Measurements from ENCODE around the gene PWWP2B.

PWWP2B gene

DNA sequence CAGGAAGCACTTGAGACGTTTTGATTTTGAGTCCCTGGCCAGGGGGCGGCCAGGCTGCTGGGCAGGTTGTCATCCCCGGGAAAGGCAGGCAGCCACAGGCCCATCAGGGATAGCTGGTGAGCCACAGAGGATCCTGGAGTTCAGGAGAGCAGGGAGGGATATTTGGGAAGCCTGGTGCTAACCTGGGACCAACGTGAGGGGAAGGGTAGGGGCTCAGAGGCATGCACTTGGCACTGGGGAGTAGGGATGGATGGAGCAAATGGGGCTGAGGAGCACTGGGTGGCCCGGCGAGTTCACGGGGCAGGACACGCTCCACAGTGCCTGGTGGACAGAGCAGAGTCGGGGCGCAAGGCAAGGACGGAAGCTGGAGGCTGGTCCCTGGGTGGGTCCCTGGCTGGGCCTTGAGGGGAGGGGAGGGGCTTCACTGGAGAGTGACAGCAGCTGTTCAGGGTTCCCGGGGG lies 34.8 kb upstream of the PWWP2B start:
- H3K27ac ChIP-seq, result no peak overlapping the region
- no peak overlapping the region for H3K4me3 ChIP-seq

DNA sequence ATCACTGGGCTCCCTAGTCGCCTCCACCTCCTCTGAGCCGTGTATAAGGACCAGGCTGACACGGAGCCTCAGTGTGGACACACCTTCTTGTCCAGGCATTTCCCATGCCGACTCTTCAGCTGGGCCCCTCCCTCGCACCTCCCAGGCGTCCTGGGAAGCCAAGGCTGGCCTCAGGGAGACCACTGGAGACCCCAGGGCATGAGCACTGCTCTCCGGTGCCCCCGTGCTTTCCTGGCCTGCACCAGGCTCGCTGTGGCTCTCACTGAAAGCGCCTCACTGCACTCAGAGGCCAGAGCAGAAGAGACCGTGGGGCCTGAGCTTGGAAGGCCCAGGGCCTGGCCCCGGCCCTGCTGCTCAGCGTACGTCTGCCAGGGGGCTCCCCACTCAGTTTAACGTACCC lies 33.6 kb upstream of the PWWP2B start:
- Histone ChIP-seq H3K27ac (no peak overlapping the region), H3K4me3 (no peak overlapping the region)

DNA sequence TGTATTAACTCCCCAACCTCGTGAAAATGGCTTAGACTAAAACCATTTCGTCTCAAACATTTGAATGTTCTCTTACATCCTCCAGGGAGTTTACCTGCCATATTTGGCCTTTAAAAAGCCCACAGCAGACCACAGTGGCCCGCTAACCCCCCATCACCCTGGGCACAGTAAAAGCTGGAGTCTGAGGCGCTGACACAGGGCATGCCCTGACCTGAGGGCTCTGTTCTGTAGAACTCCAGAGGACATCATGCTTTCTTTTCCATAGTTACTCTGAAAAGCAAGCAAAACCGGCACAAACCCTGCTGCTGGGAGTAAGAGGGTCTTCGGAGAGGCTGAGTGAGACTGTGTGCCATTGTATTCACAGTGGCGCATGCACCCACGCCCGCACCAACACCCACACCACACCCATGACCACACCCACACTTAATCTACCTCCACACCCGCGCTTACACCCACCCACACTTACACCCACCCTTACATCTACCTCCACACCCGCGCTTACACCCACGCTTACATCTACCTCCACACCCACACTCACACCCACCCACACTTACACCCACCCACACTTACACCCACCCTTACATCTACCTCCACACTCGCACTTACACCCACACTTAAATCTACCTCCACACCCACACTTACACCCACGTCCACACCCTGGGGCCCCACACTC lies 32.9 kb upstream of the PWWP2B start:
- Histone ChIP-seq H3K4me3 (no peak overlapping the region), H3K27ac (no peak overlapping the region)

DNA sequence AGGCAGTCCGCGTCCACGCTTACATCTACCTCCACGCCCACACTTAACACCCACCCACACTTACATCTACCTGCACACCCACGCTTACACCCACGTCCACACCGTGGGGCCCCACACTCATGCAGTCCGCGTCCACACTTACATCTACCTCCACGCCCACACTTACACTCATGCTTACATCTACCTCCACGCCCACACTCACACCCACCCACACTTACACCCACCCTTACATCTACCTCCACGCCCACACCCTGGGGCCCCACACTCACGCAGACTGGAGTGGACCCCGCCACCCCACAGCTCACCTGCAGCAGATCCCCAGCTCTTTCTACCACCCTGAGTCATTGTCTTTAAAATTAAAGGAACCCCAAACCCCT lies 32.4 kb upstream of the PWWP2B start:
- no peak overlapping the region for H3K4me3 ChIP-seq
- H3K27ac ChIP-seq, result no peak overlapping the region

DNA sequence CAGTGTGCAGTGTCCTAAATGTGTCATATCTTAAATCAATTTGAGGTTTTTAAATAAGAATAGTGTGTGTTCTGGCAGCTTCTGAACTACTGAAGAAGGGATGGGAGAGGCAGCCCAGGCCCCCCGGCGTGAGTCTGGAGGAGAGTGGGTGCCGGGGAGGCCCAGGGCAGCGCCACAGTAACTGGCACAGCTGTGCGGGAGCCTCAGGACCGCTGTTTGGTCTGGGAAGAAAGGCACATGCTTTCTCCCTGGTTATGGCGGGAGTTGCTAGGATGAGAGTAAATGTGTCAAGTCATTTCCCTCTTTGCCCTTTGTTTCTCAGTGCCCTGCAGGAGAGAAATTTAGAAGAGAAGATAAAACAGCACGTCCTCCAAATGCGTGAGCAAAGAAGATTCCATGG lies 31.9 kb upstream of the PWWP2B start:
- H3K4me3 ChIP-seq, result no peak overlapping the region

DNA sequence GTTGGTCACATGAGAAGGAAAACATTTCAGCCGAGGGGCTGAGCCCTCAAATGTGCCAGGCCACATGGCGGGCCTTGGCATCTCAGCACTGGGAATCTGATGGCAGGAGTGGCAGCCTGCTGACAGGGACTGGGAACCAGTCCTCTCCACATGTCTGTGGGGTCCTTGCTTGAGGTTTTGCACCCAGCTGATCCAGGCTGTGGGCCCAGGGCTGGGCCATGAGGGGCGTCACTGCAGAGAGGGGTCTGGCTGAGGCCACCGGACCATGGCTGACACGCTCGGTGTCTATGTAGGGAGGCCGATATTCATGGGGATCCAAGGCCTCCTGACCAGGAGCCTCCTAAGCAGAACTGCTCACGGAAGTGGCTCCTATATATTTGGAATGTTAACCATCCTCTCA lies 31.0 kb upstream of the PWWP2B start:
- Histone ChIP-seq H3K27ac (no peak overlapping the region), H3K4me3 (no peak overlapping the region)

More for the DNA sequence above, 31.9 kb upstream of the PWWP2B start:
- no peak overlapping the region for H3K27ac ChIP-seq

DNA sequence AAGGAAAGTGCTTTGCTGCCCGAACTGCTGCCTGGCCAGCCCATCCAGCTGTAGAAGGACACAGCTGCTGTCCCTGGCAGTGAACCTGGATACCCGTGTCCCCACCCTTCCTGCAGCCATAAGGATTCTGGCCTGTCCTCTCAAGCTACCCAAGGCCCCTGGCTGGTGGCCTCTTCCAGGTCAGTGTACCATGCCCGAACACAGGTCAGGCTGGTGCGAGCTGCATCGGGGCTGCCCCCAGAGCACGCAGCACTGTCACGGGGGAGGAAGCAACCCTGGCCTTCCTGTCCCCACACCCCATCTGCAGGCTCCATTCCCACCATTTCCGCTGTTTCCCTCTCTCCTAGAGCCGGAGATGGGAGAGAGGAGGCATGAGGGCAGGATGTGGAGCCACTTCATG lies 30.5 kb upstream of the PWWP2B start:
- no peak overlapping the region for H3K4me3 ChIP-seq
- H3K27ac ChIP-seq, result no peak overlapping the region

DNA sequence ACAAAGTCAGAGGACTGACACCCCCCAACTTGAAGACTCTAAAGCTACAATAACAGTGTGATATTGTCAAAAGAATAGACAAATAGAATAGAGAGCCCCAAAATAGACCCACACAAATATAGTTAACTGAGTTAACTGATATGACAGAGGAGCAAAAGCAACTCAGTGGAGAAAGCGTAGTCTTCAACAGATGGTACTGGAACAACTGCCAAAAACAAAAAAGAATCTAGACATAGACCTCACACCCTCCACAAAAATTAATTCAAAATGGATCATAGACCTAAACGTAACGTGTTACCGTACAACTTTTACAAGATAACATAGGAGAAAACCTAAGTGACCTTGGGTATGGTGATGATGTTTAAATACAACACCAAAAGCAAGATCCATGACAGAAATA lies 28.6 kb upstream of the PWWP2B start:
- Histone ChIP-seq H3K27ac (no peak overlapping the region), H3K4me3 (no peak overlapping the region)

DNA sequence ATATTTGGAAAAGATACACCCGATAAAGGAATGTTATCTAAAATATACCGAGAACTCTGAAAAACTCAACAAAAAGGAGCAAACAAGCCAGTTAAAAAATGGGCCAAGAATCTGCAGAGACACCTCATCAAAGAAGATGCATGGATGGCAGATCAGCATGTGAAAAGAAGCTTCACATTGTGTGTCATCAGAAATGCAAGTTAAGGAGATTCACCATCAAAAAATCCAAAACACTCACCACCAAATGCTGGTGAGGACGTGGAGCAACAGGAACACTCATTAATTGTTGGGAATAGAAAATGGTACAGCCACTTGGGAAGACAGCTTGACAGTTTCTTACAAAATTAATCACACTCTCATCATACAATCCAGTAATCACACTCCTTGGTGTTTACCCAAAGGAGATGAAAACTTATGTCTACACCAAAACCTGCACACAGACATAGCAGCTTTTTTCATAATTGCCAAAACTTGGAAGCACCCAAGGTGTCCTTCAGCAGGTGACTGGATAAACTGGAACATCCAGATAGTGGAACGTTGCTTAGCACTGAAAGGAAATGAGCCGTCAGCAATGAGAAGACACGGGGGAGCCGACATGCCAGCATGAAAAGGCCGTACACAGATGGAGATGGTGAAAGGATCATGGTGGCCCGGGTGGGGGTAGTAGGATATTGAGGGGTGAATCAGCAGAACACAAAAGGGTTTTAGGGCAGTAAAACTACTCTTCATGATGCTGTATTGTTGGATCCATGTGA lies 27.9 kb upstream of the PWWP2B start:
- H3K27ac ChIP-seq, result no peak overlapping the region
- no peak overlapping the region for H3K4me3 ChIP-seq

DNA sequence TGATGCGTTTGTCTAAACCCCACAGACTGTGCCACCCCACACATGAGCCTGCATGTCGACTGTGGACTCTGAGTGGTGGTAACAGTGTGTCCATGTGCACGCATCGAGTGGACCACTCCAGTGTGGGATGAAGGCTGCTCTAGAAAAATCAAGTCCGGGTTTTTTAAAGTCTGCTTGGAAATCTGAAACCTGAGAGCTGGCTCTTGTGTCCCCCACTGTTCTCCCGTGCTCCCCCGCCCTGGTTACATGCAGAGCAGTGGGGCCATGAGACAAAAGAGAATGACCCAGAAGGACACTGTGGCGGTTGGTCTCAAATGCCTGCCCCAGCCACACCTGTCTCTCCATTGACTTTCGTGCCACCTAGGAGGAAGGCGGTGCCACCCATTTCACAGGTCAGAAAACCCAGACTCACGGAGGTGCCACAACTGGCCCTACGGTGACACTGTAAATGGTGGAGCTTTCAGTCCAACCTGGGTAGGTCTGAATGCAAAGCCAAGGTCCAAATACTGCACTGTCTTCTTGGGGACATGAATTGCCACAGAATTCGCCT lies 27.3 kb upstream of the PWWP2B start:
- no peak overlapping the region for H3K27ac ChIP-seq
- H3K4me3 ChIP-seq, result no peak overlapping the region

DNA sequence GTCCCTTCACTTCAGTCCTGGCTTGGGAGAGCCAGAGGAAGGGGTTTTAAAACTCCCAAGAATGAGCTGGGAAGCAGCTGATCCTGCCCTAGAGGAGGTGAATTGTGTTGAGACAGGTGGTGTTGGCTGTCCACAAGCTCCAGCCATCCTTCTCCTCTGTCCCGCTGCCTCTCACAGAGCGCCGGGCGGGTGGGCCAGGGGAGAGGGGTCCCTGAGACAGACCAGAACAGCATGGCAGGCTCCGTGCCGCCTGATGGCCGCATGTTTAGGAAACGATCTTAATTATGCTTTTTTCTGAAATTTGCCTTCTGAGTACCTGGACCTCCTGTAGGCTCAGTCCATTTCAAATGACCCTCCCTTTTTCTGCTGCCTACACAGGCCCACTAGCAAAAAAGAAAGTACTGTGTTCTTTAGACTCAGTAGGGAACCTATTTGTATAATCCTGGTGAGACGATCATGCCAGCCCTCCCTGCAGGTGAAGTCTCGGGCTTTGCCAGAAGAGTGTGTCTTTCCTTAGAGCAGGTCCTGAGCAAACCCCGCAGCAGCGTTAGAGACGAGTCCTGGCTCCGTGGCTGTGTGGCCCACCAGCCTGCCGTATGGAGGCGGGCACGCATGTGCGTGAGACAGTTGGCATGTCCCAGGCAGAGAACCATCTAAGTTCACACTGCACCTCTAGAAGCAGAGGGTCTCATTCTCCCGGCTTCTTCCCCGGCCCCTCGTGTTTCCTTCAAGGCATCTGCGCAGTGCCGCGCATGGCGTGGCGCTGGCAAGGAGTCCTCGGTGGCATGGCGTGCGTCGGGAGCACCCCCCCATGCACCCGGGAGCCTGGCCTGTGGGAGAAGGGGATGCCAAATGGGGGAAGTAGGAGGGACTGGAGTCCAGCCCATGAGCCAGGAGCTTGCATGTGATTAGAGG lies 26.3 kb upstream of the PWWP2B start:
- Histone ChIP-seq H3K27ac (no peak overlapping the region), H3K4me3 (no peak overlapping the region)

DNA sequence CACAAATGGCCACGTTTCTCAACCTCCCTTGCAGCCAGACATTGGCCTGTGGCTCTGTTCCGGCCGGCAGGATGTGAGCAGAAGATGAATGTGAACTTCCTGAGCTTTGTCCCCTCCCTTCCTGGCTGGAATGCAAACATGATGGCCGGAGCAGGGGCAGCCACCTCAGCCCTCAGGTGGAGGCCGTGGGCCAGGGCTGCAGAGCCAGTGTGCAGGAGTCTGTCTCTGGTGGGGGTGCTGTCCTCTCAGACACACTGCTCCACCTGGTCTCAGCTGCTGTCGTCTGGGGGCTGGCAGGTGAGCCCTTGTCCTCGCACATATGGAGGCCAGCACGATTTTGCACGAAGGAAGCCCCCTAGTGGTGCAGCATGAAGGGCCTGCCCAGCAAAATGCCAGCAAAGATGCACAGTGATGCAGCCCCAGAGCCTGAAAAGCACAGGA lies 25.3 kb upstream of the PWWP2B start:
- no peak overlapping the region for H3K4me3 ChIP-seq
- H3K27ac ChIP-seq, result no peak overlapping the region

DNA sequence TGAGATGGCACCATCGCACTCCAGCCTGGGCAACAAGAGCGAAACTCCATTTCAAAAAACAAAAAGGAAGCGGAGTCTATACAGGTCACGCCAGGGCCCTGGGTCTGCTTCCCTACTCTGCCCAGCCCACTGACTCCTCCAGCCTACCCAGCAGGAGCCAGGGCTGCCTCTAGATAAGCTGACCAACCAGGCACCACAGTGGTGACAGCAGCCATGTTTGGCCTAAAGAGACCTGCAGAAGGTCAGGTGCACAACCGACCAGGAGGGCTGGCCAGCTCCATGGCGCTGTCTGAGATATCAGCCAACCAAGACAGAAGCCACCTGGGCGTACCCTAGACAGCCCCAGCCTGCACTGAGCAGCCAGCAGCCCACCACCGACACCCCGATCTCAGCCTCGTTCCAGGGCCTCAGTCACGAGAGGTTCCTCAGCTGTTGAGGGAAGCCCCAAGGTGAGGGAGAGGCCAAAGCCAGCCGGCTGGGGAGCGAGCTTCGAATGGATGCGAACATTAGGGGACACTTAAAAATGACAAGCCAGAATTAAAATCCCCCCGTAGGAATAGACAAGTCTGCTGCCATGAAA lies 24.4 kb upstream of the PWWP2B start:
- Histone ChIP-seq H3K4me3 (no peak overlapping the region), H3K27ac (no peak overlapping the region)

DNA sequence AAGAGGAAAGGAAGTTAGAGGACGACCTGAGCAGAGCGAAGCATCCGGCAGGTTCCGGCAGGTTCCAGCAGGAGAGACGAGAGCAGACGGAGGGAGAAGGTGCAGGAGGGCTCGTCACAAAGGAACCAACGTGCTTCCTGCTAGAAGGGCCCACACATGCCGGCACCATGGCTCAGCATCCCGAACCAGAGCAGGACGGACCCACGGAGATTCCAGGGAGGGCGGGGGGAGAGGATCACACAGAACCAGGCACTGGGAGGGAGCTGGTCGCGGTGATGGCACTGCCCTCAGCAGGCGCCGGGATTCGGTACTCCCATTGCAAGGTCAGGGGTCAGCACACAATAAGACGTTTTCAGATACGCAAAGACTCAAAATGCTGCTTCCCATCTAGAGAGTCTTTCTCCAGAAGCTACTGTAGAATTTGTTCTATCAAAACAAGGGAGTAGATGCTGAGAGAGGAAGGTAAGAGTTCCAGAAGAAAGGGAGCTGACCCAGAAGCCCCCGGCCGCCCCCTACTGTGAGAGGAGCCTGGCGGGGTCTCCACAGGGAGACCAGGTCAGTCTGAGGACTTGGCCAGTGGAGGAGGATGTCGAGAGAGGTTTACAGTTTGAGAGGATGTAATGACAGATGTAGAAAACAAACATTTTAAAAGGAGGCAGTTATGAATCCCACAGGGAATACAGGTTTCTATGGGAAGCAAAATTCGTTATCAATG lies 23.6 kb upstream of the PWWP2B start:
- Histone ChIP-seq H3K27ac (no peak overlapping the region), H3K4me3 (no peak overlapping the region)

DNA sequence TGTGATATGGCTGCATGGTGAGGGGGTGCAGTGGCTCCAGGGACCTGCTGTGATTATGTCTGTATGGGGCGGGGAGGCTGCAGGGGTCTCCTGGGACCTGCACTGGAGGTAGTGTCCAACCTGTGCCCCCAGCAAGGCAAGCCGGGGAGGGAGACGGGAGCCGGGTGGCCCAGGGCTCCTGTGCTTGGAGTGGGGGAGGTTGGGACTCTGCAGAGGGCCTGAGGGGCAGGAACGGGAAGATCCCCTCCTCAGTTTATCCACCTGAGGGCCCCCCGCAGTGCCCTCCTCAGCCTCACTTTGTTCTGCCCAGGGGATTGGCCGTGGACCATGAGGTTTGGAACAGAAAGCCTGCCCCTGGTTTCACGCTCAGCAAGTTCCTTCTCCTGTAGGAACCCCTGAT lies 22.8 kb upstream of the PWWP2B start:
- H3K27ac ChIP-seq, result no peak overlapping the region

DNA sequence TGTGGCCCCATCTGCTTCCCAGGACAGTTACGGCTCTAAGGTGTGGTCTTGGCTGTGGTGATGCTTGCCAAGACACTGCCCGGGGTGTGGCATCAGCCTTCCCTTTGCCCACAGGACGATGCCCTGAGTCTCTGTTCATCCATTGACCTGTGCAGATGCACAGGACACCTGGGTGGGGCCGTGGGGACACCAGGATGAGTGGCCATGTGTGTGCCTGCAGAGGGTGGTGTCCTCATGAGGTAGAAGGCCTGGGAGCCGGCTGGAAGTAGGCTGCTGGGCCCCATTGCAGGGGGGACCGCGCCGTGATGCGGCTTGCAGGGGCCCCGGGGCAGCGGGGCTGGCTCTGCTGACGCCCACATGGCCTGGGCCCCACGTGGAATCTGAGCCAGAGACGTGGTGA lies 22.4 kb upstream of the PWWP2B start:
- Histone ChIP-seq H3K27ac (no peak overlapping the region), H3K4me3 (no peak overlapping the region)

More for the DNA sequence above, 22.8 kb upstream of the PWWP2B start:
- H3K4me3 ChIP-seq, result no peak overlapping the region

DNA sequence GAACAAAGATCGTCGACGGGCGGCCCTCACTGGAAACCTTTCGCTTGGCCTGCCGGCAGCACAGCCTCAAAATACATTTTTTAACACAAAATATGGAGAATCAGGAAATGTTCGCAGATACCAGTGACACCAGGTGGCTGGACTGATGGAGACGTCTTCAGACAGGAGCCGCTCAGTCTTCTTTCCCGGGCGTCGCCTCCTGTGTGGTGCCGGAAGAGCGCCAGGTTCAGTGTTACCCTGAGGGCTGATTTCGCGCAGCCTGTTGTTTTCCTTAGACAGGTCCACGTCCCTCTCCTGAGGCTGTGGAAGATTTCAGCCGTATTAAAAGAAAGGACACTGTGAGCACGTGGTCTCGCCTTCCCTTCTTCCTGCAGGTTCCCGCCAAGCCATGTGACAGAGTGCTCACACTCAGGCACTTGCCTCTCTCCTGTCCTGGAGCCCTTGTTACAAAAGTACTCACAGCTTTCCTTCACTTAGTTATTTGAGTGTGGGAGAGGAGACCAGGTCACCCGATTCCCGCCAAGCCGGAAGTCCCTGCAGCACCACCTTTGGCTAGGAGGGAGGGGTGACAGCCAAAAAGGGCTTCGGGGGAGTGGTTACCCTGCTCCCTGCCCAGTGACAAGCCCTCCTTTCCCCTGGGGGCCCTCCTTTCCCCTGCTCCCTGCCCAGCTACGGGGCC lies 21.7 kb upstream of the PWWP2B start:
- H3K4me3 ChIP-seq, result no peak overlapping the region
- H3K27ac ChIP-seq, result peak overlapping the region in 1 of 21 experiments; percentile 6

DNA sequence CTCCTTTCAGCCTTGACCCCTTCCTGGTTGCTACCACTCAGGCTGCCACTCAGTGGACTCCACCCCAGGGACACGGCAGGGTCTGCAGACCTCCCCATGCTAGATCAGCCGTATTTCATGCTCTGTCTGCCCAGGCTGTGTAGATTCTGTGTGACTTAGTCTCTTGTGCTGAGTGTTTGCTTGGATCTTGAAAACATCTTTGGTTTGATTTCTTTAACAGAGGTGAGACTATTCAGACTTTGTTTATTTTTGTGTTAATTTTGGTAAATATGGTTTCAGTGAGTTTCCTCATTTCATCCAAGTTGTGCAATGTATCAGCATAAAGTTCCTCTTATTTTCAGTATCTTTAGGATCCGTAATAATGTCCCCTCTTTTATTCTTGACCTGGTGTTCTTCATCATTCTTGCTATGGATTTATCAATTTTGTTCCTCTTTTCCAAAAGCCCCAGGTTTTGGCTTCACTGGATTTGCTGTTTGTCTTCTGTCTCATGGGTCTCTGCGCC lies 21.2 kb upstream of the PWWP2B start:
- Histone ChIP-seq H3K4me3 (no peak overlapping the region), H3K27ac (peak overlapping the region in 1 of 21 experiments; percentile 6)
